Testis (tissue), 3 donors: ENCODE measurements around the gene RANBP17. TPM values are rescaled to one million over a fixed set of nuclear protein-coding genes. Genes with fewer than 3 reads are reported as not detected.

ENCODE experiments used
- DNase-seq: peaks from one replicate; pipeline ENCODE4 v3.0.0-alpha.2; 2019
- H3K27ac ChIP-seq, 2 donors: fragments of 200-600 bp; sonication (generic); one replicate each; pipeline ENCODE4 v1.5.1; 2019
- H3K27me3 ChIP-seq: fragments of 200-600 bp; sonication (generic); one replicate; pipeline ENCODE4 v1.5.1; 2019
- H3K36me3 ChIP-seq: fragments of 200-600 bp; sonication (generic); one replicate; pipeline ENCODE4 v1.5.1; 2017; ENCODE audit warnings: low read depth; ENCODE audit errors: missing control alignments
- H3K4me1 ChIP-seq: fragments of 200-600 bp; sonication (generic); one replicate; pipeline ENCODE4 v1.5.1; 2019
- H3K4me3 ChIP-seq, 2 donors: fragments of 200-600 bp; sonication (generic); one replicate each; pipeline ENCODE4 v1.5.1; 2017 to 2019
- H3K9me3 ChIP-seq: fragments of 200-600 bp; sonication (generic); one replicate; pipeline ENCODE4 v1.5.1; 2017
- CTCF ChIP-seq, 3 experiments: fragments of 450-650 bp in 2 of 3; fragments of 200-600 bp in 1 of 3; sonication (generic) in 1 of 3; IDR thresholded peaks; one replicate each; pipeline ENCODE4 v1.5.1; 2016 to 2019; ENCODE audit warnings: antibody characterized with exemption in 3 of 3, mild to moderate bottlenecking in 2 of 3, moderate library complexity in 1 of 3
- POLR2A ChIP-seq: fragments of 450-650 bp; IDR thresholded peaks from one replicate; pipeline ENCODE4 v1.6.1; 2017; ENCODE audit warnings: antibody characterized with exemption, mild to moderate bottlenecking, moderate library complexity
- WGBS, 2 donors: methylation state at CpG; one replicate each; pipeline ENCODE4 v1.1.5; 2018; 5-methylcytosine and 5-hydroxymethylcytosine counted together
- intact Hi-C: fragments of 100-400 bp; cut with DNase I; formaldehyde crosslinking; loops from one replicate; pipeline ENCODE4 v1.15.1; 2023; ENCODE audit warnings: low total_unique reads
- polyA plus RNA-seq: library from polyadenylated mRNA; stranded (reverse); fragments of 350-450 nt; fragmentation: Illumina TruSeq; extraction: RNeasy Lipid Tissue Mini Kit (QIAGEN cat#74804); gene quantifications from one replicate; pipeline ENCODE4 v1.2.3, GENCODE V29; 2014; ENCODE audit warnings: low read depth, low replicate concordance; ENCODE audit not compliant: insufficient read depth
- total RNA-seq, 2 donors: library from RNA; depleted of rRNA; stranded (reverse); fragments of >200 nt; gene quantifications; one replicate each; pipeline ENCODE4 v1.2.3, GENCODE V29; 2016

Gene RANBP17
- total and polyA plus RNA-seq, 3 donors from 2014 or later: 34.1 to 63.9 (median 58.2) TPM

- H3K4me1 ChIP-seq: no peaks in the 10 kb centered on the region
- no peak overlapping the region for H3K27ac ChIP-seq
- no peak for DNase-seq
- no peak overlapping the region for H3K4me3 ChIP-seq
- TF ChIP-seq POLR2A: no peak
- no peak for TF ChIP-seq CTCF (IDR thresholded peaks at IDR 0.05)
- H3K9me3 ChIP-seq: no peaks in the 10 kb centered on the region
- H3K36me3 ChIP-seq: no peaks in the 10 kb centered on the region
- WGBS, 2 donors: 91 to 97% methylated on average over 2 of the region's 2 CpGs
- no peaks in the 10 kb centered on the region for H3K27me3 ChIP-seq
- intact Hi-C loops: no loop called here
Observed at GRCh38 chr5:171157276-171157675, 295.5 kb downstream of the RANBP17 start.

- no peaks in the 10 kb centered on the region for H3K9me3 ChIP-seq
- DNase-seq: no peak
- H3K27me3 ChIP-seq: no peaks in the 10 kb centered on the region
- no peak overlapping the region for H3K27ac ChIP-seq
- H3K36me3 ChIP-seq: no peaks in the 10 kb centered on the region
- no peak overlapping the region for H3K4me3 ChIP-seq
- WGBS, 2 donors: 90 to 100% methylated on average over 1 of the region's 1 CpG
- intact Hi-C loops: no loop called here
- no peak for TF ChIP-seq POLR2A
- TF ChIP-seq CTCF (IDR thresholded peaks at IDR 0.05): no peak
- H3K4me1 ChIP-seq: no peaks in the 10 kb centered on the region
Observed at GRCh38 chr5:171157775-171158174, 296.0 kb downstream of the RANBP17 start.

GRCh38 chr5:171158581-171158980, 296.8 kb downstream of the RANBP17 start:
- 86 to 93% methylated on average over 1 of the region's 1 CpG for WGBS, 2 donors
- no peak for TF ChIP-seq CTCF (IDR thresholded peaks at IDR 0.05)
- no peak for TF ChIP-seq POLR2A
- H3K9me3 ChIP-seq: no peaks in the 10 kb centered on the region
- no peaks in the 10 kb centered on the region for H3K4me1 ChIP-seq
- no peaks in the 10 kb centered on the region for H3K36me3 ChIP-seq
- no peak overlapping the region for H3K27ac ChIP-seq
- intact Hi-C loops: no loop called here
- H3K4me3 ChIP-seq: no peak overlapping the region
- H3K27me3 ChIP-seq: no peaks in the 10 kb centered on the region
- DNase-seq: no peak

GRCh38 chr5:171162165-171162564, 300.3 kb downstream of the RANBP17 start:
- 86 to 100% methylated on average over 1 of the region's 1 CpG for WGBS, 2 donors
- TF ChIP-seq POLR2A (no peak), CTCF (IDR thresholded peaks at IDR 0.05) (no peak)
- no peaks in the 10 kb centered on the region for H3K9me3 ChIP-seq

GRCh38 chr5:171162596-171162995, 300.8 kb downstream of the RANBP17 start:
- no peak overlapping the region for H3K27ac ChIP-seq
- no peaks in the 10 kb centered on the region for H3K36me3 ChIP-seq
- no peaks in the 10 kb centered on the region for H3K4me1 ChIP-seq
- no peak for TF ChIP-seq POLR2A
- intact Hi-C loops: no loop called here
- H3K4me3 ChIP-seq: no peak overlapping the region
- no peak for DNase-seq
- H3K27me3 ChIP-seq: no peaks in the 10 kb centered on the region
- H3K9me3 ChIP-seq: no peaks in the 10 kb centered on the region
- 88 to 94% methylated on average over 1 of the region's 1 CpG for WGBS, 2 donors

More at GRCh38 chr5:171162165-171162564, 300.3 kb downstream of the RANBP17 start:
- Histone ChIP-seq H3K27ac (no peak overlapping the region), H3K4me3 (no peak overlapping the region), H3K4me1 (no peaks in the 10 kb centered on the region), H3K27me3 (no peaks in the 10 kb centered on the region), H3K36me3 (no peaks in the 10 kb centered on the region)
- intact Hi-C loops: no loop called here
- DNase-seq: no peak
